ENCODE measurements around the gene HSF5.
"Not testable (repeated sequence)": the region's sequence is repeated elsewhere in the genome, so short reads cannot be mapped to it uniquely, and the experiment has no call there.

HSF5 gene

DNA sequence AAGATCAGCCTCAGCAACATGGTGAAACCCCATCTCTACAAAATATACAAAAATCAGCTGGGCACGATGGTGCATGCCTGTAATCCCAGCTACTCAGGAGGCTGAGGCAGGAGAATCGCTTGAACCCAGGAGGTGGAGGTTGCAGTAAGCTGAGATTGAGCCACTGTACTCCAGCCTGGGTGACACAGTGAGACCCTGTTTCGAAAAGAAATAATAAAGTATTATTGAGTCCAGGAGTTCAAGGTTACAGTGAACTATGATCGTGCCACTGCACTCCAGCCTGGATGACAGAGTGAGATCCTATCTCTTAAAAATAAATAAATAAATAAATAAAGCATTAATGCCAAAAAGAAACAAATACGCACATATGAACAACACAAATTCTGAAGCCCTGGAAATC is 6.4 kb downstream of the HSF5 start:
- DNase-seq (ENCODE audit: low read depth), result not testable (repeated sequence)

GRCh38 chr17:58480090-58480489 is 8.1 kb downstream of the HSF5 start:
- DNase-seq (ENCODE audit: low read depth), result no peak

- no peak for DNase-seq (ENCODE audit: low read depth)
Measured at GRCh38 chr17:58476812-58477211, 11.4 kb downstream of the HSF5 start.

GRCh38 chr17:58475985-58476384 is 12.2 kb downstream of the HSF5 start:
- no peak for DNase-seq (ENCODE audit: low read depth)

DNA sequence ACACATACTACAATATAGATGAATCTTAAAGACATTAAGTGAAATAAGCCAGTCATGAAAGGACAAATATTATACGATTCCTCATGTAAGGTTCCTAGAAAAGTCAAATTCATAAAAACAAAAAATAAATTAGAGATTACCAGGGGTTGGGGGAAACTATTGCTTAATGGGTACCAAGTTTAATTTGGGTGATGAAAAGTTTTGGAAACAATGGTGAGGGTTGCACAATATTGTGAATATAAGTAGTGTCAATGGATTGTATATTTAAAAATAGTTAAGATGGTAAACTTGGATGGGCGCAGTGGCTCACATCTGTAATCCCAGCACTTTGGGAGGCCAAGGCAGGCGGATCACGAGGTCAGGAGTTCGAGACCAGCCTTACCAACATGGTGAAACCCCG is 17.9 kb downstream of the HSF5 start:
- DNase-seq (ENCODE audit: low read depth), result no peak

DNA sequence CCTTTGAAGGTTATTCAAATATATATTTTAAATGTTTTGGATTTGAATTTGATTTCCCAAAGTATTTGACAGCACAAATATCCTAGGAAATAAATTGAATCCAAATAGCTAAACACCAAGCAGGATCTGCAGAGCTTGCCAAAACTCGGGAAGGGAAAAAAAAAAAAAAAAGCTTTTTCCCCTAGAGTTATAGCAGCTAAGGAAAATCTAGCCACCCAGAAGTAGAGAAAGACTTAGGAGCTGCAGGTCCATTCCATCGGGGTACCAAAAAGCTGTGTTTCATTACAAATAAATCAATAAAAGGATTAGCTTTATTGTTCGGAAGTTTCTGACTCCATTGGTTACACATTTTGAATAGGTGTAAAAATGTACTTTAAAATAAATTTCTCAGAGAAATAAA is 19.3 kb downstream of the HSF5 start:
- no peak for DNase-seq (ENCODE audit: low read depth)

DNA sequence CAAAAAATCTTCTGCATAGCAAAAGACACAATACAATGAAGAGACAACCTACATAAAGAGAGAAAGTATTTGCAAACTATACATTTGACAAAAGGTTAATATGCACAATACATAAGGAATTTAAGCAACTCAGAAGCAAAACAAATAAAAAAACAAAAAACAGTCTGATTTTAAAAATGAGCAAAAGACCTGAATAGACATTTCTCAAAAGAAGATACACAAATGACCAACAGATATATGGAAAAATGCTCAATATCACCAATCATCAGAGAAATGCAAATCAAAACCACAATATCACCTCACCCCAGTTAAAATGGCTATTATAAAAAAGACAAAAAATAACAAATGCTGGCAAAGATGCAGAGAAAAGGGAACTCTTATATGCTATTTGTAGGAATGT is 32.7 kb downstream of the HSF5 start:
- no peak for DNase-seq (ENCODE audit: low read depth)

DNA sequence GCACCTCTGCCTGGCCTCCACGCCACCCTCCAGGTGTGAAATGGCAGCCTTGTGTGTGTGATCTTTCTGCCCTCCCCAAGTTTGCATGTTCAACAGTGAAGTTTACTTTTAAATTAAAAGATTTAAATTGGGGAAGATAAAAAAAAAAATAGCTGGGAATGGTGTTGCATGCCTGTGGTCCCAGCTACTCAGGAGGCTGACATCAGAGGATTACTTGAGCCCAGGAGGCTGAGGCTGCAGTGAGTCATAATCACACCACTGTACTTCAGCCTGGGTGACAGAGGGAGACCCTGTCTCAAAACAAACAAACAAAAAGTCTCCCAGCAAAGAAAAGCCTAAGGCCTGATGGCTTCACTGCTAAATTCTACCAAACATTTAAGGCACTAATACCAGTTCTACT is 35.5 kb downstream of the HSF5 start:
- no peak for DNase-seq (ENCODE audit: low read depth)

- DNase-seq (ENCODE audit: low read depth), result peak; percentile 35
Measured at GRCh38 chr17:58447039-58447975, 40.9 kb downstream of the HSF5 start.

- no peak for DNase-seq (ENCODE audit: low read depth)
Measured at GRCh38 chr17:58446086-58446485, 42.1 kb downstream of the HSF5 start.

GRCh38 chr17:58436805-58437239 is 51.4 kb downstream of the HSF5 start:
- no peak for DNase-seq (ENCODE audit: low read depth)

DNA sequence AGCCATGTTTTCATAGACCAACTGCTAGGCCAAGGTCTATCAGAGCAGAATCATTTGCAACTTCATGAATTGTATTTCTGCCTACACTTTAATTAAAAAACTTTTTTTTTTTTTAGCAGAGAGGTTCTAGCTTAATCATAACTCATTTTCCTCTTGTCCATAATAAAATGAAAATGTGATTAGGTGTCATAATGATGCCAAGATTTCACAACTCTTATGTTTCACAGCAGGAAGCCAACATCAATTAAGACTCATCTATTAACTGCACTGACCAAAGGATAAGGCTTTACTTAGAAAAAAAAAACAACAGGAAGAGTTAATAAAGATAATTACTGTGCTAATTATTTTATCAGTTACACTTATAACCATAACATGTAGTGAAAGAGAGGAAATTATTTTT is 52.0 kb downstream of the HSF5 start:
- DNase-seq (ENCODE audit: low read depth), result no peak

GRCh38 chr17:58432806-58433573 is 55.2 kb downstream of the HSF5 start:
- DNase-seq (ENCODE audit: low read depth), result no peak

GRCh38 chr17:58427807-58428206 is 60.4 kb downstream of the HSF5 start:
- DNase-seq (ENCODE audit: low read depth), result no peak

- no peak for DNase-seq (ENCODE audit: low read depth)
Measured at GRCh38 chr17:58421711-58422110, 66.5 kb downstream of the HSF5 start.

GRCh38 chr17:58420827-58421226 is 67.4 kb downstream of the HSF5 start:
- DNase-seq (ENCODE audit: low read depth), result no peak

DNA sequence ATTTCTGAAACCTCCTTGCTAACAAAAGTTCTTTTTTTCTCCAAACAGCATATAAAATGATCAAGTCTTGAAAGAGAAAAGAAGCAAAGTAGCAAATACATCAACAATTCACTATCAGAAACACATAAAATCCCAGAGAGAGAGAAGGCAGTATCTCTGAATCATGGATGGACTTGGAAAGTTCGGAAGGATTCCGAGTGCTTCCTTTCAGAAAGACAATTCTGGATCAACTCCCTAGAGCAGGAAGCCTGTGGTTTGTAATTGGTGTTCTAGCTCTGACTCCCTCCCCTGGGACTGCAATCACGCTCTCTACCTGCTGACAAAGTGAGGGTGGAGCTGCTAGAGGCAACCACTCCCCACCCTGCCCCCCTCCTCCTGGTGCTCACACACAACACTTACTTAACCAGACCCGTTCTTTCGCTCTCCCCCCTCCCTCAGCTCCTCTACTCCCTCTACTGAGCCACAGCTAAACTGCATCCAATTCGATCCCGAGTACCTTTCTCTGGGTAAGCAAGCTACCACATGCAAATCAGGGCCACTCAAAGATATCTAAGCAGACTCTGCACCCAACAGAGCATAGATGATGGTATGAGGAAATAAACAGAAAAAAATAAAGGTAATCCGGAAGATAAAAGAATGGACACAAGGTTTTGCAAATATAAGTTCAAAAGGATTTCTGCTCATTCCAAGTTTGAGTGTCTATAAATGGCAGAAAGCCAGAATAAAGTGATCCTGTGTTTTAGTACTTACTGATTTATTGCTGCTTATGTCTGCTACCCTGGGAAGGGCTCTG is 70.7 kb downstream of the HSF5 start, which contains the start of gene RNF43:
RNF43 (minus strand) TSS at position 235 of the 793 bp plus-strand sequence. CDS start 1,957 bp downstream, outside the sequence.
- peak; percentile 79 for DNase-seq (ENCODE audit: low read depth)

DNA sequence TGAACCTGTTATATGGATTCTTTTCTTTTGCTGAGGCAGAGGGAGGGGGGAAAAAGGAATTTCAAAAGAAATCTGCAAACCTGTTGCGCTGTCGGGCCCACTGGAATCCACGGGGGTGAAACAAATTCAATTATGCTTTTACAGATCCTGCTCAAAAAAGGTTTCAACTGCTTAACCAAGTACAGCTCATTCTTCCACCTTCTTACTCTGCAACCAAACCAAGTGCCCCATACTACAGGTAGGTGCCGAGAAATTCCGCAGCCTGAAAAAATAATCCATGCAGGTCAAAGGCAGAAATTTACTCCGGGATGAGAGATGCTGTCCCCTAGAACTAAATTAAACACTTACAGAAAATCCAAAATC is 71.3 kb downstream of the HSF5 start:
- no peak for DNase-seq (ENCODE audit: low read depth)

GRCh38 chr17:58416396-58416795 is 71.8 kb downstream of the HSF5 start:
- DNase-seq (ENCODE audit: low read depth), result no peak

- no peak for DNase-seq (ENCODE audit: low read depth)
Measured at GRCh38 chr17:58415371-58416055, 72.7 kb downstream of the HSF5 start.

DNA sequence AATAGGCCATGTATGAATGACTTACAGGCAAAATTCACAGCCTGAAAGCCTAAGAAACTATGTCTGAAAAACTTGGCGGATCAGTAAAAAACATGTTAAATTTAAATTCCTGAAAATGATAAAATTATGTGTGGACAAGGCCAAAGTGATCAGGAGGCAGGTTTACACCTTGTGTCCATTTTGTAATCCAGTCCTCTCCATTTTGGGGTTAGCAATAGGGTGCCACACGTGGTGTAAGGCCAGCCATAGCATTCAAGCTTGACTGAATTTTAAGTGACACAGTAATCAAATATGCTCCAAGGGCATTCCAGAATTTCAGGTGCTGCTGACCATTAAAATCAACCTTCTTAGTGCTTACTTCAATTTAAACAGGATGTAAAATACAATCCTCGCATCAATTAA is 73.6 kb downstream of the HSF5 start:
- DNase-seq (ENCODE audit: low read depth), result no peak

GRCh38 chr17:58413684-58414083 is 74.5 kb downstream of the HSF5 start:
- DNase-seq (ENCODE audit: low read depth), result no peak

All from T follicular helper cell (primary cell).